HCT116 (cell line): ENCODE measurements around the gene BRWD1. TPM values are rescaled to one million over a fixed set of nuclear protein-coding genes. Genes with fewer than 3 reads are reported as not detected.

Source experiments
- ATAC-seq: fragments of 200-7000 bp; cut with Tn5 transposase; 2 replicates; pipeline ENCODE4 v1.9.1; 2020; ENCODE audit warnings: mild to moderate bottlenecking, moderate library complexity
- BruUV-seq: library from RNA; stranded (reverse); fragments of 400-500 nt; replicated peaks from 2 replicates; lab custom pipeline; 2021; lab: Mats Ljungman, UMichigan
- CTCF ChIA-PET: fragments of 300-600 bp; sonication (Branson Sonifier 250); formaldehyde crosslinking; loops from one replicate; lab custom pipeline; 2021; ENCODE audit warnings: antibody characterized with exemption; lab: Charles Lee
- POLR2A ChIA-PET: fragments of 300-600, 350-600 bp; sonication (Branson Sonifier 250); formaldehyde crosslinking; loops from one replicate; lab custom pipeline; 2021; ENCODE audit warnings: antibody characterized with exemption; lab: Charles Lee
- RAD21 ChIA-PET, 2 experiments: fragments of 300-600 bp; sonication (Branson Sonifier 250); formaldehyde crosslinking; loops; one replicate each; lab custom pipeline; 2023; ENCODE audit warnings: low total read pairs in 2 of 2; ENCODE audit not compliant: uncharacterized antibody in 2 of 2, unreplicated experiment in 2 of 2, low non-redundant PET in 1 of 2; lab: Charles Lee
- DNase-seq: peaks from one replicate; pipeline ENCODE4 v3.0.0-alpha.2; 2010; ENCODE audit warnings: low read depth, low spot score
- H2AFZ ChIP-seq: fragments of 200-600 bp; shearing (Covaris generic), sonication (generic); 2 replicates; pipeline ENCODE4 v1.6.1; 2017; ENCODE audit warnings: low read depth, mixed run types, mixed read lengths, antibody characterized with exemption, low read length; ENCODE audit not compliant: poor library complexity, severe bottlenecking
- H3K27ac ChIP-seq: 2 replicates; pipeline ENCODE4 v1.5.1; 2012; ENCODE audit warnings: low read depth, low read length
- H3K27me3 ChIP-seq: fragments of 200-600 bp; sonication (generic); 2 replicates; pipeline ENCODE4 v1.6.1; 2016; ENCODE audit warnings: mixed run types, low read length, mixed read lengths; ENCODE audit not compliant: insufficient read depth
- H3K36me3 ChIP-seq, 2 experiments: fragments of 200-500 bp in 1 of 2; fragments of 200-600 bp in 1 of 2; sonication (Bioruptor generic) in 1 of 2; sonication (generic) in 1 of 2; 2 replicates each; pipeline versions ENCODE4 v1.5.1 to v1.6.1; 2014 to 2016; ENCODE audit warnings: low read length in 2 of 2, inconsistent platforms in 1 of 2, mixed read lengths in 1 of 2, mixed run types in 1 of 2; ENCODE audit not compliant: insufficient read depth in 2 of 2, control insufficient read depth in 1 of 2
- H3K4me1 ChIP-seq, 2 experiments: fragments of 200-600 bp in 1 of 2; sonication (generic) in 1 of 2; 2 replicates each; pipeline versions ENCODE4 v1.5.1 to v1.6.1; 2012 to 2017; ENCODE audit warnings: low read length in 2 of 2, inconsistent platforms in 1 of 2, mild to moderate bottlenecking in 1 of 2, mixed read lengths in 1 of 2, mixed run types in 1 of 2, moderate library complexity in 1 of 2; ENCODE audit not compliant: insufficient read depth in 2 of 2, control insufficient read depth in 1 of 2
- H3K4me2 ChIP-seq: fragments of 200-600 bp; sonication (generic); 2 replicates; pipeline ENCODE4 v1.6.1; 2017; ENCODE audit warnings: mixed run types, low read length, mixed read lengths
- H3K4me3 ChIP-seq, 2 experiments: fragments of 200-600 bp in 1 of 2; sonication (generic) in 1 of 2; replicated peaks in 1 of 2; 2 replicates each; pipeline ENCODE4 v1.5.1; 2011 to 2016; ENCODE audit warnings: low read length in 2 of 2, control low read depth in 1 of 2, low read depth in 1 of 2, mild to moderate bottlenecking in 1 of 2, mixed read lengths in 1 of 2, mixed run types in 1 of 2
- H3K79me2 ChIP-seq: fragments of 200-600 bp; sonication (generic); 2 replicates; pipeline ENCODE4 v1.6.1; 2017; ENCODE audit warnings: mild to moderate bottlenecking, mixed run types, low read length, moderate library complexity, mixed read lengths; ENCODE audit not compliant: insufficient read depth
- H3K9ac ChIP-seq: fragments of 200-600 bp; sonication (generic); 2 replicates; pipeline ENCODE4 v1.6.1; 2016; ENCODE audit warnings: low read length, mixed read lengths
- H3K9me2 ChIP-seq: fragments of 200-600 bp; sonication (generic), shearing (Covaris generic); 2 replicates; pipeline ENCODE4 v1.6.1; 2017; ENCODE audit warnings: mixed run types, mild to moderate bottlenecking, moderate library complexity; ENCODE audit not compliant: insufficient read depth
- H3K9me3 ChIP-seq, 2 experiments: fragments of 200-500 bp in 1 of 2; fragments of 200-600 bp in 1 of 2; sonication (Bioruptor generic) in 1 of 2; sonication (generic) in 1 of 2; 2 replicates each; pipeline ENCODE4 v1.6.1; 2014 to 2017; ENCODE audit warnings: low read length in 2 of 2, mixed read lengths in 2 of 2, inconsistent platforms in 1 of 2, low read depth in 1 of 2, mild to moderate bottlenecking in 1 of 2, mixed run types in 1 of 2, moderate library complexity in 1 of 2; ENCODE audit not compliant: control insufficient read depth in 1 of 2, insufficient read depth in 1 of 2
- H4K20me1 ChIP-seq: fragments of 200-600 bp; sonication (generic), shearing (Covaris generic); 2 replicates; pipeline ENCODE4 v1.6.1; 2017; ENCODE audit warnings: mixed run types, mild to moderate bottlenecking, moderate library complexity; ENCODE audit not compliant: insufficient read depth
- CEBPB ChIP-seq: IDR thresholded peaks from 2 replicates; pipeline ENCODE4 v1.6.1; 2012; ENCODE audit warnings: low read depth
- EGR1 ChIP-seq: IDR thresholded peaks from 2 replicates; pipeline ENCODE4 v1.6.1; 2012; ENCODE audit warnings: low read depth
- ELF1 ChIP-seq: IDR thresholded peaks from 2 replicates; pipeline ENCODE4 v1.6.1; 2012; ENCODE audit warnings: low read depth, borderline replicate concordance
- EZH2phosphoT487 ChIP-seq: fragments of 200-600 bp; IDR thresholded peaks from 2 replicates; pipeline ENCODE4 v1.6.1; 2018; ENCODE audit warnings: antibody characterized with exemption, borderline replicate concordance
- FOSL1 ChIP-seq: IDR thresholded peaks from 2 replicates; pipeline ENCODE4 v1.6.1; 2012; ENCODE audit warnings: low read depth
- POLR2A ChIP-seq: IDR thresholded peaks from 2 replicates; pipeline ENCODE4 v1.7.0; 2011; ENCODE audit warnings: borderline replicate concordance; ENCODE audit not compliant: insufficient read depth, insufficient read length; ENCODE audit errors: extremely low read depth
- POLR2AphosphoS5 ChIP-seq: IDR thresholded peaks from 2 replicates; pipeline ENCODE4 v1.6.1; 2011; ENCODE audit warnings: mild to moderate bottlenecking, low read depth, low read length, moderate library complexity
- REST ChIP-seq: IDR thresholded peaks from 2 replicates; pipeline ENCODE4 v1.6.1; 2012; ENCODE audit warnings: low read depth
- YY1 ChIP-seq: IDR thresholded peaks from 2 replicates; pipeline ENCODE4 v1.6.1; 2011; ENCODE audit warnings: low read length, low read depth, moderate library complexity, mild to moderate bottlenecking; ENCODE audit not compliant: insufficient replicate concordance; ENCODE audit errors: extremely low read depth
- intact Hi-C: fragments of 100-400 bp; cut with micrococcal nuclease; formaldehyde crosslinking; loops from 2 replicates; pipeline ENCODE4 v1.10.0; 2022
- total RNA-seq: library from RNA; stranded (reverse); gene quantifications from one replicate; pipeline ENCODE4 v1.2.1, GENCODE V29; 2021; ENCODE audit not compliant: unreplicated experiment
- TF ChIP-seq, protein P1 (sequence below): IDR thresholded peaks from 2 replicates; pipeline ENCODE4 v1.6.1; 2012

The BRWD1 gene
- total RNA-seq, 1 experiment from 2014 or later, result 33.1 TPM

DNA sequence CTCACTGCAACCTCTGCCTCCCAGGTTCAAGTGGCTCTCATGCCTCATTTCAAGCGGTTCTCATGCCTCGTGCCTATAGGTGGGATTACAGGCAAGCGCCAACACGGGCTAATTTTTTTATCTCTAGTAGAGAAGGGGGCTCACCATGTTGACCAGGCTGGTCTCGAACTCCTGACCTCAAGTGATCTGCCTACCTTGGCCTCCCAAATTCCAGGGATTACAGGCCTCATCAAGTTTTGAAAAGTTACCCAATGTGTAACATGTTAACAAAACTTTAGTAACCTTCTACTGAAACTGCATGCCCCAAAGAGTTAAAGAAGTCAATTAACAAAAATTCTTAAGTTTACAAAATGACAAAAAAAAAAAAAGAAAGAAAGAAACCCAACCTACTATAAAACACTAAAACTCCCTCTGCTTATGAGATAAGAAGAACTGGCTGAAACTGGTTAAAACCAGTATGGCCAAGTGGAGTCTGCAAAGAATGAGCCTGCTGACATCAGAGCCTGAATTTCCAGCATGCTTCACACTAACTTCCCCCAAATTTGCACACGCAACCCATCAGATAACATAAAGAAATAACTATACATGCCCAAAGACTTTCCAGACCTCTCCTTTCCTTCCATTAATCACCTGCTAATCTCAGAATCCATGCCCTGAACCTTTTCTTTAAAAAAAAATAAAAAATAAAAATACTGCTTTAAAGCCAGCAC is 104.7 kb downstream of the BRWD1 start:
- Histone ChIP-seq H2AFZ (no peak overlapping the region), H3K9me2 (no peaks in the 10 kb centered on the region), H3K4me3 (no peak overlapping the region), H4K20me1 (no peaks in the 10 kb centered on the region), H3K9me3 (no peaks in the 10 kb centered on the region), H3K27ac (no peak overlapping the region), H3K79me2 (no peaks in the 10 kb centered on the region), H3K4me1 (no peaks in the 10 kb centered on the region), H3K36me3 (peaks cover 27 to 49% of the 10 kb centered on the region in 2 experiments; a peak in 3 of 4 replicates), H3K4me2 (no peak overlapping the region), H3K27me3 (no peaks in the 10 kb centered on the region), H3K9ac (no peak overlapping the region)
- RAD21 ChIA-PET, result no interaction called here
- POLR2A ChIA-PET, result no interaction called here
- CTCF ChIA-PET, result no interaction called here
- no peak for ATAC-seq
- DNase-seq, result no peak
- intact Hi-C loops, result no loop called here
- TF ChIP-seq YY1 (no peak), EGR1 (no peak), ELF1 (no peak), POLR2A (no peak), POLR2AphosphoS5 (no peak), FOSL1 (no peak), EZH2phosphoT487 (no peak)
- no TSS peak for BruUV-seq

- TF ChIP-seq POLR2A, result no peak
- TF ChIP-seq, protein P1, sequence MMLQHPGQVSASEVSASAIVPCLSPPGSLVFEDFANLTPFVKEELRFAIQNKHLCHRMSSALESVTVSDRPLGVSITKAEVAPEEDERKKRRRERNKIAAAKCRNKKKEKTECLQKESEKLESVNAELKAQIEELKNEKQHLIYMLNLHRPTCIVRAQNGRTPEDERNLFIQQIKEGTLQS, result no peak
- TF ChIP-seq REST, result no peak
- no peak for TF ChIP-seq CEBPB
- TF ChIP-seq ELF1, result no peak
- Histone ChIP-seq H3K79me2 (no peaks in the 10 kb centered on the region), H3K9ac (no peak overlapping the region), H3K4me1 (no peaks in the 10 kb centered on the region), H3K27me3 (no peaks in the 10 kb centered on the region), H3K4me3 (no peak overlapping the region), H4K20me1 (no peaks in the 10 kb centered on the region), H3K9me2 (no peaks in the 10 kb centered on the region), H3K36me3 (peaks cover 38 to 50% of the 10 kb centered on the region in 2 experiments), H2AFZ (no peak overlapping the region), H3K4me2 (no peak overlapping the region), H3K9me3 (no peaks in the 10 kb centered on the region), H3K27ac (no peak overlapping the region)
- POLR2A ChIA-PET, result interaction anchor here (0.6 kb wide), 1 partner anchor 17 kb away, joined by 3 read pairs; no protein-coding TSS in a partner anchor
- CTCF ChIA-PET, result no interaction called here
- intact Hi-C loops, result no loop called here
- RAD21 ChIA-PET, result no interaction called here
- ATAC-seq (peak; percentile 50; the same call in 1 of the 2 replicates), DNase-seq (no peak)
- BruUV-seq, result no TSS peak
Observed at GRCh38 chr21:39204134-39204533, 109.3 kb downstream of the BRWD1 start.
